Tibial nerve (tissue), 4 donors: Measurements from ENCODE around the gene LOXL1. TPM values are rescaled to one million over a fixed set of nuclear protein-coding genes. Genes with fewer than 3 reads are reported as not detected.

Experiments used
- DNase-seq, 2 donors: peaks; one replicate each; pipeline ENCODE4 v3.0.0-alpha.2; 2019; ENCODE audit warnings: low spot score in 2 of 2
- H3K27ac ChIP-seq, 4 donors: fragments of 200-600 bp; sonication (generic) in 3 of 4; one replicate each; pipeline ENCODE4 v1.5.1; 2017 to 2019; ENCODE audit warnings: mild to moderate bottlenecking in 1 of 4
- H3K27me3 ChIP-seq, 2 donors: fragments of 200-600 bp; sonication (generic) in 1 of 2; one replicate each; pipeline versions ENCODE4 v1.5.1 to v1.6.0; 2017 to 2019
- H3K36me3 ChIP-seq, 3 donors: fragments of 200-600 bp; sonication (generic); one replicate each; pipeline ENCODE4 v1.5.1; 2018 to 2019
- H3K4me1 ChIP-seq, 4 donors: fragments of 200-600 bp; sonication (generic) in 3 of 4; one replicate each; pipeline ENCODE4 v1.5.1; 2017 to 2019
- H3K4me3 ChIP-seq, 4 donors: fragments of 200-600 bp; sonication (generic) in 3 of 4; one replicate each; pipeline ENCODE4 v1.5.1; 2017 to 2019; ENCODE audit warnings: mild to moderate bottlenecking in 1 of 4, moderate library complexity in 1 of 4
- H3K9me3 ChIP-seq, 4 donors: fragments of 200-600 bp; sonication (generic) in 3 of 4; one replicate each; pipeline ENCODE4 v1.5.1; 2017 to 2019
- CTCF ChIP-seq, 5 experiments: fragments of 200-600 bp in 3 of 5; fragments of 450-650 bp in 2 of 5; sonication (generic) in 3 of 5; IDR thresholded peaks; one replicate each; pipeline ENCODE4 v1.5.1; 2016 to 2019; ENCODE audit warnings: antibody characterized with exemption in 5 of 5, mild to moderate bottlenecking in 3 of 5, moderate library complexity in 2 of 5
- EP300 ChIP-seq, 2 donors: sonication (generic); formaldehyde crosslinking; IDR thresholded peaks; one replicate each; pipeline ENCODE4 v1.6.1; 2017; ENCODE audit warnings: antibody characterized with exemption in 2 of 2, mild to moderate bottlenecking in 1 of 2
- POLR2A ChIP-seq, 2 donors: fragments of 450-650 bp; IDR thresholded peaks; one replicate each; pipeline ENCODE4 v1.6.1; 2017; ENCODE audit warnings: antibody characterized with exemption in 2 of 2, mild to moderate bottlenecking in 2 of 2, moderate library complexity in 2 of 2
- WGBS, 2 donors: methylation state at CpG; one replicate each; pipeline ENCODE4 v1.1.5; 2018; 5-methylcytosine and 5-hydroxymethylcytosine counted together
- total RNA-seq, 4 donors: library from RNA; depleted of rRNA; stranded (reverse); fragments of >200 nt; gene quantifications; one replicate each; pipeline ENCODE4 v1.1.0, GENCODE V29; 2016

Gene LOXL1
- total RNA-seq, 4 donors from 2014 or later, result 21.6 to 29.1 (median 24.4) TPM

GRCh38 chr15:73931441-73931840 lies 5.2 kb downstream of the LOXL1 start:
- Histone ChIP-seq H3K27ac (no peak overlapping the region), H3K4me3 (no peak overlapping the region), H3K27me3 (peaks cover 0 to 18% of the 10 kb centered on the region in 2 donors), H3K9me3 (no peaks in the 10 kb centered on the region), H3K36me3 (no peaks in the 10 kb centered on the region), H3K4me1 (peaks cover 0 to 57% (median 6%) of the 10 kb centered on the region in 4 donors)
- 66 to 67% methylated on average over 2 of the region's 2 CpGs for WGBS, 2 donors
- TF ChIP-seq EP300 (IDR thresholded peaks at IDR 0.05) (no peak), CTCF (IDR thresholded peaks at IDR 0.05) (no peak), POLR2A (IDR thresholded peaks at IDR 0.05) (no peak)
- DNase-seq, result no peak

GRCh38 chr15:73932381-73933191 lies 6.3 kb downstream of the LOXL1 start:
- Histone ChIP-seq H3K4me1 (peaks cover 0 to 54% (median 3%) of the 10 kb centered on the region in 4 donors), H3K27ac (no peak overlapping the region), H3K4me3 (no peak overlapping the region), H3K9me3 (no peaks in the 10 kb centered on the region), H3K27me3 (peaks cover 0 to 16% of the 10 kb centered on the region in 2 donors), H3K36me3 (no peaks in the 10 kb centered on the region)
- no peak for TF ChIP-seq CTCF (IDR thresholded peaks at IDR 0.05)
- no peak for TF ChIP-seq EP300 (IDR thresholded peaks at IDR 0.05)
- TF ChIP-seq POLR2A (IDR thresholded peaks at IDR 0.05), result no peak
- no peak for DNase-seq
- WGBS, 2 donors, result 51 to 58% methylated on average over 6 of the region's 6 CpGs

- peaks cover 0 to 38% (median 3%) of the 10 kb centered on the region in 4 donors for H3K4me1 ChIP-seq
- H3K9me3 ChIP-seq, result no peaks in the 10 kb centered on the region
- H3K27me3 ChIP-seq, result no peaks in the 10 kb centered on the region
- no peaks in the 10 kb centered on the region for H3K36me3 ChIP-seq
- TF ChIP-seq POLR2A (IDR thresholded peaks at IDR 0.05) (no peak), CTCF (IDR thresholded peaks at IDR 0.05) (no peak)
- H3K27ac ChIP-seq, result no peak overlapping the region
- no peak overlapping the region for H3K4me3 ChIP-seq
- no peak for DNase-seq
- WGBS, 2 donors, result 85 to 87% methylated on average over 6 to 7 of the region's 7 CpGs
These were observed 8.0 kb downstream of the LOXL1 start for GRCh38 chr15:73934281-73934680.

GRCh38 chr15:73935547-73935946 lies 9.3 kb downstream of the LOXL1 start:
- Histone ChIP-seq H3K27ac (no peak overlapping the region), H3K27me3 (no peaks in the 10 kb centered on the region), H3K9me3 (no peaks in the 10 kb centered on the region), H3K4me1 (peaks cover 0 to 34% (median 2%) of the 10 kb centered on the region in 4 donors), H3K4me3 (no peak overlapping the region), H3K36me3 (no peaks in the 10 kb centered on the region)
- 81 to 93% methylated on average over 4 of the region's 4 CpGs for WGBS, 2 donors
- no peak for DNase-seq
- TF ChIP-seq CTCF (IDR thresholded peaks at IDR 0.05), result no peak
- no peak for TF ChIP-seq POLR2A (IDR thresholded peaks at IDR 0.05)
- no peak for TF ChIP-seq EP300 (IDR thresholded peaks at IDR 0.05)

- Histone ChIP-seq H3K4me1 (peaks cover 0 to 34% (median 7%) of the 10 kb centered on the region in 4 donors), H3K36me3 (no peaks in the 10 kb centered on the region), H3K4me3 (no peak overlapping the region), H3K27me3 (no peaks in the 10 kb centered on the region), H3K9me3 (no peaks in the 10 kb centered on the region), H3K27ac (peak overlapping the region in 2 of 4 donors; percentile 28 to 50)
- no peak for TF ChIP-seq CTCF (IDR thresholded peaks at IDR 0.05)
- no peak for TF ChIP-seq EP300 (IDR thresholded peaks at IDR 0.05)
- TF ChIP-seq POLR2A (IDR thresholded peaks at IDR 0.05), result no peak
- 50 to 53% methylated on average over 5 of the region's 5 CpGs for WGBS, 2 donors
- DNase-seq, result no peak
These were observed 9.9 kb downstream of the LOXL1 start for GRCh38 chr15:73936181-73936580.
